Activated naive CD8-positive, alpha-beta T cell treated with anti-CD3 and anti-CD28 coated beads, Interleukin-2, amount 50 U/mL, for 24 hours (primary cell): ENCODE results near the gene SLC12A3.
A peak's percentile ranks its signal among the peaks of the same experiment; 100 is the strongest.

Experiments
- ATAC-seq: fragments of 150-1000 bp; cut with Tn5 transposase; one replicate; pipeline ENCODE4 v1.10.0; 2021
- DNase-seq: peaks from one replicate; pipeline ENCODE4 v3.0.0; 2021
- H3K27ac Mint-ChIP-seq: one replicate; pipeline ENCODE4 v1.8.0; 2021; ENCODE audit warnings: mild to moderate bottlenecking, mixed read lengths
- H3K27me3 Mint-ChIP-seq: one replicate; pipeline ENCODE4 v1.8.0; 2021; ENCODE audit warnings: mixed read lengths
- H3K36me3 Mint-ChIP-seq: one replicate; pipeline ENCODE4 v1.8.0; 2021; ENCODE audit warnings: low read depth, mixed read lengths
- H3K4me1 Mint-ChIP-seq: one replicate; pipeline ENCODE4 v1.8.0; 2021; ENCODE audit warnings: mixed read lengths
- H3K4me3 Mint-ChIP-seq: one replicate; pipeline ENCODE4 v1.8.0; 2021; ENCODE audit warnings: mild to moderate bottlenecking, moderate library complexity, mixed read lengths
- H3K9me3 Mint-ChIP-seq: one replicate; pipeline ENCODE4 v1.8.0; 2021; ENCODE audit warnings: mixed read lengths

Gene SLC12A3

DNA sequence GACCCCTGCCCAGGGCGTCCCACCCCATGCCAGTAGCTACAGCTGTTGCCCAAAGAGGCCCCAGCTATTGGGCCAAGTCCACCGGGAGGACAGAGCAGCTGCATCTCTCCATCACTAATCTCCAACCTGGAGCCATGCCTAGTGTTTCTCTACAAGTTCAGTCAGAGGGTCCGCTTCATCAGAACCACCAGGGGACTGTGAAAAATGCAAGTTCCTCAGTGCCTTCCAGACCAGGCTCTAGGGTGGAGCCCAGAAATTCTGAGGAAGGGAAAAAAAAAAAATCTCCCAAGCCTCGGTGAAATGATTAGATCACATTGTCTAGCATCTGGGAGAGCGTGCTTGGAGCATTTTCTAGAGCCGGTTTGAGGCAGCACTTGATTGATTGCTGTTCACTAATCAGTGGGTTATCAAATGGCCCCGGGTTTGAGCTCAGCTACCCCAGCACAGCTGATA is 44.5 kb downstream of the SLC12A3 start:
- no peak overlapping the region for H3K27ac Mint-ChIP-seq
- H3K9me3 Mint-ChIP-seq: no peaks in the 10 kb centered on the region
- DNase-seq: no peak
- no peaks in the 10 kb centered on the region for H3K36me3 Mint-ChIP-seq
- no peak overlapping the region for H3K4me3 Mint-ChIP-seq
- H3K27me3 Mint-ChIP-seq: no peaks in the 10 kb centered on the region
- no peak for ATAC-seq
- peaks cover 41% of the 10 kb centered on the region for H3K4me1 Mint-ChIP-seq

DNA sequence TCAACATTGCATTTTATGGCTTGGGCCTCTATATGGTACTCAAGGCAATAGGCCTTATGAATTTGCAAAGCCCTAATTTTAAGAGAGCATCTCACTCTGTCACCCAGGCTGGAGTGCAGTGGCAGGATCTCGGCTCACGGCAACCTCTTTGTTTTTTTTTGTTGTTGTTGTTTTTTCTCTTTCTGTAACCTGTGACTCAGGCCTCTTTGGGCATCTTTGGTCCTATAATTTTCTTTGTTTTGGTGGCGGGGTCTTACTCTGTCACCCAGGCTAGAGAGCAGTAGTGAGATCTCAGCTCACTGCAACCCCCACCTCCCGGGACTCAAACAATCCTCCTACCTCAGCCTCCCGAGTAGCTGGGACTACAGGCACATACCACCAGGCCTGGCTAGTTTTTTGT is 45.1 kb downstream of the SLC12A3 start:
- no peaks in the 10 kb centered on the region for H3K36me3 Mint-ChIP-seq
- ATAC-seq (no peak), DNase-seq (no peak)
- H3K4me3 Mint-ChIP-seq: no peak overlapping the region
- H3K27me3 Mint-ChIP-seq: no peaks in the 10 kb centered on the region
- peaks cover 41% of the 10 kb centered on the region for H3K4me1 Mint-ChIP-seq
- no peaks in the 10 kb centered on the region for H3K9me3 Mint-ChIP-seq
- no peak overlapping the region for H3K27ac Mint-ChIP-seq

DNA sequence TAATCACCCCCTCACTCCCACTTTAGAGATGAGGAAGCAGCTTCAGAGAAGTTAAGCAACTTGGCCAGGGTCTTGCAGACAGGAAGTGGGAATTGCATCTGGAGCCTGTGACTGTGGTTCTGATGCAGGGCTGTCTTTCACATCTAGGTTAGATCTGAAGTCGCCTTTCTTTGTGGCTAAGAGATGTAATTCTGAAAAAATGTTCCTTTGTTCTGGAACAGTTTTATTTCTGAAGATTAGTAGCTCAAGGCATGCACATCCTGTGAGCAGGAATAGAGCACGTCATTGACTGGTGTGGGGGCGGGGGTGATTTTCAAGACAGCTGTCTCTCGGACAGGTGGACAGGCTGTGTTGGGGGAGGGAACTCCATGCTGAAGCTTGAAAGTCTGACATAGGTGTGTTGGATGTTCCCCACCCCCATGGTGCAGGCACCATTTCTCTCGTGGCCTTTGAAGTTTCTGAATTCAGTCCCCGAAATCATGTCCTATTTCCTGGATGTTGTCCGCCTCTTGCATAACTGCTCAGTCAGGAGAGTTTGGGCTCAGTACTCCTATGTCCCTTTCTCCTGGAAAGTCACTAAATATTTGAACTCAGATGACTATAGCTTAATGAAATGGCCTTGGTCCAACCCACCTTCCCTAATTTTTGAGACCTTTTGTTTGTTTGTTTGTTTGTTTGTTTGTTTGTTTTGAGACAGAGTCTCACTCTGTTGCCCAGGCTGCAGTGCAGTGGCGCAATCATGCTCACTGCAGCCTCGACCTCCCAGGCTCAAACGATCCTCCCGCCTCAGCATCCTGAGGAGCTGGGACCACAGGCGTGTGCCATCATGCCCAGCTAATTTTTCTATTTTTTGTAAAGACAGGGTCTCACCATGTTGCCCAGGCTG is 45.9 kb downstream of the SLC12A3 start:
- no peaks in the 10 kb centered on the region for H3K36me3 Mint-ChIP-seq
- ATAC-seq (peak; percentile 26), DNase-seq (peak; percentile 30)
- peak overlapping the region; percentile 38 for H3K27ac Mint-ChIP-seq
- no peak overlapping the region for H3K4me3 Mint-ChIP-seq
- H3K4me1 Mint-ChIP-seq: peaks cover 44% of the 10 kb centered on the region
- H3K9me3 Mint-ChIP-seq: no peaks in the 10 kb centered on the region
- H3K27me3 Mint-ChIP-seq: no peaks in the 10 kb centered on the region

DNA sequence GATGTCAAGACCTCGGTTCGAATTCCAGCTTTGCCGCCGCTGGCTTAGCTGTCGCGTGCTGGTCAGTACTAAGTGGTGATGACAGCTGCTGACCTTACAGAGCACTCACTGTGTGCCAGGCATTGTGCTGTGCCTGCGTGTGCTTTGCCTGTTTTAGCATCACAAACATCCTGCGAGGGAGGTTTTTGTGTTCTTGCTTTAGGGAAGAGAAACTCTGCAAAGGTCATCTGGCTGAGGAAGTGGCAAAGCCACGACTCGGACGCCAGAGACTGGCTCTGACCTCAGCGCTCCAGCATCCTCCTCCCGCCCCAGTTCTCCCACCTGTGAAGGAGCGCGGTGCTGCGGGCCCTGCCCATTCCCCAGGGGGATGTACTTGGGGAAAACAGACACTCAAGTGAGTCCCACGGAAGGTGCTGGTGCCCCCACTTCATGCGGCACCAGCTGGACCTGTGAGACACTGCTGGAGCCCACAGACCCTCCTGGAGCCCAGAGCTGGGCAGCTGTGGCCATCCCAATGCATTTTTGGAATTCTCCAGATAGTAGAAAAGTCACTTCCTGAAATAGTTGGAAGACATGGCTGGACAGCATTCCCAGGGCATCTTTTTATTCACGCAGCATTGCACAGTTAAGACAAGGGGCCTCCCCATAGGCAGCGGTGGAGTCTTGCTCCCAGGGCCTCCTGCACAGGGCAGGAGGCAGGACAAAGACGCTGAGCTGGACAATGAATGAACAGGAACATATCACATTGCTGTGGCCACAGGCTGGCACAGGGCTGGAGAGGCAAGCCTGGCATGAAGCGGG is 47.0 kb downstream of the SLC12A3 start:
- Mint-ChIP-seq H3K4me3 (no peak overlapping the region), H3K9me3 (no peaks in the 10 kb centered on the region)
- DNase-seq: no peak

DNA sequence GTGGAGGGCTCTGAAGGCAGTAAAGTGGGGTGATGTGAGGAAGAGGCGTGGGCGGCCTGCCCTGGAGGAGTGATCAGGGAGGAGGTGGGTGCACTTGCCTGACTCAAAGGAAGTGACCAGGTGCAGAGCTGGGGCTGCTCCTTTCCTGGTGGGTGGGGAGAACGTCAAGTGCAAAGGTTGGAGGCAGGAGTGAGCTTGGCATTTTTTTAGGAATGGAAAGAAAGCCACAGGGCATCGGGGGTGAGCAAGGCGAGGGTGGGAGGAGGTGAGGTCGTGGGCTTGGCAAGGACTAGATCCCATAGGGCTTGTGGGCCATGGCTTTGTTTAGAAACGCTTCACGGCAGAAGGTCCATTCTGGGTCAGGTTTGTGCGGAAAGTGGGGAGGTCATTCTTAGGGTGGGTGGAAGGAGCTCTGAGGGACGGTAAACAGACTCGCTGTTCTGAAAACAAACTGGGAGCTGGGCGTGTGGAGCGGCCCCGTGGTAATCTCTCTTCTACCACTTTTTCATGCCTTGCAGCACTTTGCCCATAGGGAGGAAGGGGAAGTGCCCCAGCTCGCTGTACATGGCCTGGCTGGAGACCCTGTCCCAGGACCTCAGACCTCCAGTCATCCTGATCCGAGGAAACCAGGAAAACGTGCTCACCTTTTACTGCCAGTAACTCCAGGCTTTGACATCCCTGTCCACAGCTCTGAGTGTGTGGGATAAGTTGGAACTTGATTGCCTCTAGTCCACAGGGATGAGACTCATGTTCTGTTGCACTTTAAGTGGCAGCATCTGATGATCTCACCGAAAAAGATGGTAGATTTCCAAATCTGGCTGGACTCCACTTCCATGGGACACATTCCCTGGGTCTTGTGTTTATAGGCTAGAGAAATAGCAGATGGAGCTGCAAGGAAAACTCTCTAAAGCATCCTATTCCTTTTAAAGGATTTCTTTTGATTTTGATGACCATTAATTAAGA is 48.0 kb downstream of the SLC12A3 start:
- H3K36me3 Mint-ChIP-seq: no peaks in the 10 kb centered on the region
- H3K9me3 Mint-ChIP-seq: no peaks in the 10 kb centered on the region
- no peak overlapping the region for H3K4me3 Mint-ChIP-seq
- DNase-seq: no peak
- ATAC-seq: no peak
- peaks cover 65% of the 10 kb centered on the region for H3K4me1 Mint-ChIP-seq
- H3K27ac Mint-ChIP-seq: peak overlapping the region; percentile 50
- H3K27me3 Mint-ChIP-seq: no peaks in the 10 kb centered on the region

More for the DNA sequence above, 47.0 kb downstream of the SLC12A3 start:
- no peaks in the 10 kb centered on the region for H3K27me3 Mint-ChIP-seq
- H3K4me1 Mint-ChIP-seq: peaks cover 54% of the 10 kb centered on the region
- no peak for ATAC-seq
- peak overlapping the region; percentile 50 for H3K27ac Mint-ChIP-seq
- no peaks in the 10 kb centered on the region for H3K36me3 Mint-ChIP-seq

DNA sequence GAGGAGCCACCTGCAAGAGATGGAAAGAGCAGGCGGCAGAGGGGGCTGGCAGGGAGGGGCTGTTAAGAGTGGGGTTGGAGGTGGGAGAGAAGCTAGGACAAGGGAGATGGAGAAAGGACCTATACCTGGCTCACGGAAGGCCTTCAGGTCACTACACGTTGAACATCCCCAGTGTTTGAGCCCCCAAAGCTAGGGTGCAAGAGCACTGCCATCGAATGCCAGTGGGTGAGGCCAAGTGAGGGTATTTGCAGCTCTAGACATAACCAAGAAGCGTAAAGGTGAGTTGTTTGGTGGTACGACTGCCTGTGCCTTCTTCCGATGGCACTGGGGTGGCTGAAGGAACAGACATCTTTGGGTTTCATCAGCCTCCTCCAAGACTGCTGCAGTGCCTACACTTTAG is 49.9 kb downstream of the SLC12A3 start:
- H3K27ac Mint-ChIP-seq: no peak overlapping the region
- no peak overlapping the region for H3K4me3 Mint-ChIP-seq
- no peaks in the 10 kb centered on the region for H3K27me3 Mint-ChIP-seq
- H3K36me3 Mint-ChIP-seq: no peaks in the 10 kb centered on the region
- H3K4me1 Mint-ChIP-seq: peaks cover 79% of the 10 kb centered on the region
- DNase-seq (no peak), ATAC-seq (no peak)
- H3K9me3 Mint-ChIP-seq: no peaks in the 10 kb centered on the region

DNA sequence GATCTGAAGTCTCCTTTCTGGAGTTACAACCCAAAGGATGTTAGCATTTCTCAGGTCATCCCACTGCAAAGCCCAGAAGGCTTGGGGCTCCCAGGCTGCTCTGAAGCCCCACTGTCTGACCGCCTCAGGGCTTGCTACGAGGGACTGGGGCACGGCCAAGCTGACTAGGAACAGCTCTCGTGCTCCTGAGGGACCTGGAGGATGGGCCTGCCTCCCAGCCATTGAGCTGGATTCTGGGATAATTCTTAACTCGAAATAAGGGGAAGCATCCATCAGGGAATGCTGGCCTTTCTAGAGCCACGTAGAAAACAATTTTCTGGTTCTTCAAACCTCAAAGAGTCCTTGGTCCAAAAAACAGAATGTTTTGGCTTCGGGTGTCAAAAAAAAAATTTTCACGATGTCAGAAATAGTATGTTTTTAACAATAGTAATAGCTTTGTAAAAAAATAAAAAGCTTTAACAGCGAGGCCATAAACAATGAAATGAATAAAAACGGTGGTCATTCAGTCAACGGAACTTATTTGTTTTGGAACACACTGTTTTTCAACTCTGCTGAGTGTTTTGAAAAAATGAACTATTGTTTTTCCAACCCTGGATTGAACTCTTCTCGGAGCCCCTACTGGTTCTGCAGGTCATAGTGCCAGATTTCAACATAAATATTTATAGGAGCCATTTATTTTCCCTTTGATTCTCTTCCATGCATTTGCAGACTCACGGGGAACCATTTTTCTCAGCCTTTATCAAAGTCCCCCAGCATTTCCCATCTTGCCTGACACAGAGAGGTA is 50.5 kb downstream of the SLC12A3 start:
- Mint-ChIP-seq H3K4me1 (peaks cover 75% of the 10 kb centered on the region), H3K4me3 (no peak overlapping the region), H3K27ac (peak overlapping the region; percentile 10), H3K27me3 (no peaks in the 10 kb centered on the region), H3K36me3 (no peaks in the 10 kb centered on the region), H3K9me3 (no peaks in the 10 kb centered on the region)
- no peak for ATAC-seq
- DNase-seq: no peak

DNA sequence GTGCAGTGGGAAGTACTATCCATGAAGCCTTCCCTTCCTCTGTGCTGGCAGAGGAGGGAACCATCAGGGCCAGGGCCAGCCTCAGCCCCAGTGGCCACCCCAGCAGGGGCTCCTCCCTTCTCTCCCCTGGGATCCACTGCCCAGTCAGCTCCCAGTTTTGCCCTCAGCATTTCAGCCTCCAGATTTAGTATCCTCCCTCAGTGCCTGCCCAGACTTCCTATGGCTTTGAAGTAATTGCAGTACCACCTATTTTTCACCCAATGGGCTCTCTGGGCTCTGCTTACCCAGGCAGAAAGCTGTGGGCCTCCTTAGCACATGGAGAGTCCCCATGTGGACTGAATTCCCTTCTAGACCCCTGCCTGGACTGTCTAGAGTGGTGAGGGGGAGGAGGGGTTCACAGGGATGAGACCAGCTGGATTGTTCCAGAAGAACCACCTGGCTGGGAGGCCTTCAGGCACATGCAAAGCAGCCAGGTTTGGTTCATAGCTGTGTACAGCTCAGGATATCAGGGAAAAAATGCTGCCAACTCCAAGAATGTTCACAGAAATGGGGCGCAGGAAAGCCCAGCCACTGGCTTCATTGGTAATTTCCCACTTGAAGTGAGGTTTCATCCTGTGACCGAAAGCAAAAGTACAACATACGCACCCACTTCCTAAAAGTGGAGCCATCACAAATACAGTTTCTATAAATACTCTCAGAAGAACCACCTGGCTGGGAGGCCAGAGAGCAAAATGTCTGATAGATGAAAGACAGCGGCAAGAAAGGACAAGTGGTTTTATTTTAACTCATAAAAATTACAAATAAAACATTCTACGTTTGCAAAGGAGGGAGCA is 51.8 kb downstream of the SLC12A3 start:
- peak overlapping the region; percentile 55 for H3K4me3 Mint-ChIP-seq
- DNase-seq: peak; percentile 38
- peak; percentile 38 for ATAC-seq
- H3K27me3 Mint-ChIP-seq: no peaks in the 10 kb centered on the region
- H3K36me3 Mint-ChIP-seq: no peaks in the 10 kb centered on the region
- H3K4me1 Mint-ChIP-seq: peaks cover 65% of the 10 kb centered on the region
- peak overlapping the region; percentile 88 for H3K27ac Mint-ChIP-seq
- no peaks in the 10 kb centered on the region for H3K9me3 Mint-ChIP-seq

DNA sequence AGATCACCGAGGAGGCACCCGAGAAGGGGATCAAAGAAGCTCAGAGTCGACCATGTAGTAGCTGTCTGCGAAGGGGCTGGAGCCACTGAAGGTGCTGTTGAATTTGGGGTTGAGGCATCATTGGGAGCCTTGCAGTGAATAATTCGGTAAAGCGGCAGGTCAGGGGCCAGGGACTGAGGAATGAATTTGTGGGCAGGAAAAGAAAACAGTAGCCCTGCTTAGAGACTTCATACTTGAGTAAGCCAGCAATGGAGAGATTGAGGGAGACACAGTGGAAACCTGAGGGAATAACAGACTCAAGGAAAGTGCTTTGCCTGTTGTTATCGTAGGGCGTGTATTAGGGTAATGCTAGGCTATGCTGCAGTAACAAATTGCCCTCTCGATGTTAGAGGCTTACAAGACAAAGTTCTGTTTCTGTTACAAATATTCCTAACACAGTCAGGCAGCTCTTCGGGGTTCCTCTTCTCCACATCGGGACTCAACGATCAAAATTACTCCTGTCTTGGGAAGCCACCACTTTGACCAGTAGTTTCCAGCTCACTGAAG is 53.5 kb downstream of the SLC12A3 start:
- H3K4me3 Mint-ChIP-seq: no peak overlapping the region
- ATAC-seq: no peak
- peak overlapping the region; percentile 43 for H3K27ac Mint-ChIP-seq
- H3K36me3 Mint-ChIP-seq: no peaks in the 10 kb centered on the region
- H3K4me1 Mint-ChIP-seq: peaks cover 48% of the 10 kb centered on the region
- no peaks in the 10 kb centered on the region for H3K27me3 Mint-ChIP-seq
- no peak for DNase-seq
- no peaks in the 10 kb centered on the region for H3K9me3 Mint-ChIP-seq

DNA sequence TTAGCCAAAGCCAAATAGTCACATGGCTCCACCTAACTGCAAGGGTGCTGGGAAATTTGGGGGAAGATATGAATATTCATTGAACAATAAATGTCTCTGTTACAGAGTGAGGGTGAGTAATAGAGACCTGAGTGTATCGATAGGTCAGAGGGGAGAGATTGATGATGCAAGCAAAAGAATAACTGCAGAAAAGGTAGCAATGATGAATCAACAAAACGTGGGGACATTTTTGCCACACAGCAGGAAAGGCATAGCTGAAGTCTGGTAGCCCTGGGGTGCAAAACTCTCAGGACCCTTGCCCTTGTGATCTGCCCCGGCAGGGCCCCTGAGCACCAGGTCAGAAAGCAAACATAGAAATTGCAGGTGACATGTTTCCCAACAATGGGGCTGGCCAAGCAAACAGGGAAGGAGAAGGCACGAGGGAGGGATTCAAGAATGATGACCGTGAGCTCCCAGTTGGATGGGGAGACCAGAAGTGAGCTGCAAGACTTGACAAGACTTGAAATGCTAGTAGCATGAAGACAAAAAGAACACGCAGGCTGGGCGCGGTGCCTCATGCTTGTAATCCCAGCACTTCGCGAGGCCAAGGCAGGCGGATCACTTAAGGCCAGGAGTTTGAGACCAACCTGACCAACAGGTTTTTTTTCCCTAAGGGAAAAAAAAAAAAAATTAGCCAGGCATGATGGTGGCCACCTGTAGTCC is 54.2 kb downstream of the SLC12A3 start:
- ATAC-seq: peak; percentile 55
- DNase-seq: no peak
- Mint-ChIP-seq H3K4me1 (peaks cover 46% of the 10 kb centered on the region), H3K9me3 (no peaks in the 10 kb centered on the region), H3K27me3 (no peaks in the 10 kb centered on the region), H3K27ac (peak overlapping the region; percentile 14), H3K36me3 (no peaks in the 10 kb centered on the region), H3K4me3 (no peak overlapping the region)

DNA sequence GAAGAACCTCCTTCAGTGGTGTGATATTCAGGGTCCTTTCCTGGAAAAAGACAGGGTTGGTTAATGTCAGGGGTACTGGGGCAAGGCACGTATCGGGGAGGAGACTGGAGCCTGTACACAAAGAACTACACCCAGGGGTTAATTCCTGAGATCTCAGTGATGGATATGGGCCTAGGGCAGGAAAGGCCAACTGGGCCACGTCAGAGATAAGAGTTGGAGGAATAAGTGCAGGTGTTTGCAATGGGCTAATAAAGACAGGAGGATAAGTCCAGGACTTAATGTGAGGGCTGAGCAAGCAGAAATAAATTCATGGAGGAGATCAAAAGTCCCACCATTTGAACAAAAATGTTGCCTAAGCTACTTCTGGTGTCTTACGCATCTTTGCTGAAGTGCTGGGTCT is 56.6 kb downstream of the SLC12A3 start:
- Mint-ChIP-seq H3K4me1 (peaks cover 43% of the 10 kb centered on the region), H3K27ac (no peak overlapping the region), H3K27me3 (no peaks in the 10 kb centered on the region), H3K4me3 (no peak overlapping the region), H3K36me3 (no peaks in the 10 kb centered on the region), H3K9me3 (no peaks in the 10 kb centered on the region)
- ATAC-seq: no peak
- DNase-seq: no peak

DNA sequence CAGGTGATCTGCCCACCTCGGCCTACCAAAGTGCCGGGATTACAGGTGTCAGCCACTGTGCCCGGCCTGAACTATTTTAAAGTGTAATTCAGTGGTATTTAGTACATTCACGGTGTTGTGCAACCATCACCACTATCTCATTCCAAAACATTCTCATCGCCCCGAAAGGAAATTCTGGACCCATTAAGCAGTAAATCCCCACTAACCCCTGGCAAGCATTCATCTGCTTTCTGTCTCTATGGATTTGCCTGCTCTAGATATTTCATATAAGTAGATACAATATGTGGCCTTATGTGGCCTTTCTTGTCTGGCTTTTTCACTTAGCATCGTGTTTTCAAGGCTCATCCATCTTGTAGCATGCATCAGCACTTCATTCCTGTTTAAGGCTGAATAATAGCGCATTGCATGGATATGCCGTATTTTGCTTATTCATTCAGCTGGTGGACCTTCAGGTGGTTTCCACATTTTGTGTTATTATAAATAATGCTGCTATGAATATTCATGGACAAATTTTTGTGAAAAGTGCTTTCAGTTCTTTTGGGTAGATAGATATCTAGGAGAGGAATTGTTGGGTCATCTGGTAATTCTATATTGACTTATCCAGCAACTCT is 58.6 kb downstream of the SLC12A3 start:
- H3K36me3 Mint-ChIP-seq: no peaks in the 10 kb centered on the region
- no peak overlapping the region for H3K4me3 Mint-ChIP-seq
- H3K27me3 Mint-ChIP-seq: no peaks in the 10 kb centered on the region
- peaks cover 25% of the 10 kb centered on the region for H3K4me1 Mint-ChIP-seq
- ATAC-seq (no peak), DNase-seq (no peak)
- no peak overlapping the region for H3K27ac Mint-ChIP-seq
- H3K9me3 Mint-ChIP-seq: no peaks in the 10 kb centered on the region
